Fibroblast of skin of right biceps (primary cell): ENCODE measurements around the gene NBDY.

Source experiments
- DNase-seq: peaks from one replicate; pipeline ENCODE4 v3.0.0-alpha.2; 2013

Gene NBDY

DNA sequence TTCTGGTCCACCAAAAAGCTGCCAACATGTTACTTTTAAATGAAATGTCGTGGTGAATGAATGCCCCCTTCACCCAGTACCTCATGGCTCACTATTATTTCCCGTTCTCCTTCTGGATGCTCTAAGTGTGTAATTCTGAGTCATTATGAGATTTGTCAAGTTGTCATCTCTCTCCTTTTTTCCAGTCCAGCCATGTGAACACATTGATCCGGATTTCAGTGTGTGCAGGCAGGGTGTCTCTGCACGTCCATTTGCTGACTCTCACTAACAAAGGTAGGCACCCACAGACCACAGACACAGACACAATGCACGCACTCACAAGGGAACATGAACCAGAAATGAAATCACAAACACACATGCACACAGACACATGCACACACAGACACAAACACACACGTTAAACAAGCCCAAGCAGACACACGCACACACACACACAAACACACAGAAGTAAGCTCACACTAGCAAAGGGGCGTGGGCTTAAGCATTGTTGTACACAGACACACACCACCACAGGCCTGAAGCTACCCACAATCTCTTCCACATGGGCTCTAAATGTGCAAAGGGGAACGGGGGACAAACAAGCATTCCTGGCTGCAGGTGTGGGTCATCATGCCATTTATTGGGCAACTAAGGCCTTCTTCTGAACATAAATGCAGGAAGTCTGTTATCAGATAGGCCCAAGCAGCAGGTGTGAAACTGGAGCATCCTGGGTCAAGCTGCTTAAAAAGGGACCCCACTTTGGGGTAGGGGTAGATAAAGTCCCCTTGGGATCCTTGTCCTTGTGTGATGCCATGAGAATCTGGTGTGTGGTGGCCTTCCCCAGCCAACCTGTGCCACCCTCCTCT is 58.1 kb downstream of the NBDY start:
- no peak for DNase-seq

DNA sequence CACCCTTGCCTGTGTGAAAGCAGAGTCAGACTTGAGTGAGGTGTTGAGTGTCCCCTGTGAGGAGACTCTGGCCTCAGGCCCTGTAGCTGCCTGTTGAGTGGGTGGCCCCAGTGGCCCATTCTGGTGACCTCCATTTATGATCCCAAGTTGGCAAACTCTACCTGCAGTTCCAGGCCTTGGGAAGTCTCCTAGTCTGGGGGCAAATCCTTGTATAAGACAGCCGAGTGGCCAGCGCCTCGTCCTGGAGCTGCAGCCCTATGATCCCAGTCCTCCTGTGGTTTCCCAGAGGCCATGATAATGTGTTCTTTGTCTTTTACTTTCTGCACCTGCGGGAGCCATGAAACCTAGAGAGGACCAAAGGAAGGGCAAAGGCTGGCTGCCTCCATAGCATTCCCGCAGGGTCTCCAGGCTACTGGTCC is 58.7 kb downstream of the NBDY start:
- no peak for DNase-seq

DNA sequence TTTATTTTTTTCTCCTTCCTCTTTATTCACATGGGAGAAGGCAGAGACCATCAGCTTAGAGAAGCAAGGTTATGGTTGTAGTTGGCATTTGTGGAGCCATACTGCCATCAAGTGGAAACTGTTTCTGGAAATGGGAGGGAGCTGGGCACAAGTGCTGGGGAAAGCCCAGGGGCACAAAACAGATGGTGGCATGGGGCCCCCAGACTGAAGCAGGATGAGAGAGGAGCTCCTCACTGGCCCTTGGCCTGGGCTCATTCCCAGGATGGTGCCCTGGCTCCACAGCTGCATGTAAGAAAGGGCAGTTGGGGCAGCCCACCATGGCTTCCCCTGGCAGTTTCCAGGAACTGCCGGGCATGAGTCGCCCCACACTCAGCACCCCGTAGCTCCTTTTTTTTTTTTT is 59.2 kb downstream of the NBDY start:
- no peak for DNase-seq

GRCh38 chrX:56788717-56789122 is 59.7 kb downstream of the NBDY start:
- no peak for DNase-seq

- DNase-seq, result no peak
Measured at GRCh38 chrX:56789518-56790070, 60.6 kb downstream of the NBDY start.

- no peak for DNase-seq
Measured at GRCh38 chrX:56790778-56791177, 61.7 kb downstream of the NBDY start.

DNA sequence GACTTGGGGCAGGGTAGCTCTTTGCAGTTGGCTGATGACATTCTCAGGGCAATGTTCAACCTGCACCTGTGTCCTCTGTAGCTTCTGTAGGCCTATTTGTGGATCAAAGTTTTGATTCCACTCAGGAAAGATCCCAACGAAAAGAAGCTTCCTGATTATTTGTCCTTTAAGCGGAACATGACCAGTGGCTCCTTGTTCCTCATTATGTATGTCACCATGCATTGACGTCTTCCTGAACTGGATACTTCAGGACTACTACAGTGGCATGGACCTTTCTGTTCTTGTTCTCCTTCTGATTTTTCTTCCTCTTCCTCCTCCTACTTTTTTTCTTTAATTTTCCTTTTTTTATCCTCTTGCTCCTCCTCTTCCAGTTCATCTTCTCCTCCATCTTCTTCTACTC is 62.4 kb downstream of the NBDY start:
- no peak for DNase-seq

GRCh38 chrX:56792270-56793111 is 63.4 kb downstream of the NBDY start:
- no peak for DNase-seq

- DNase-seq, result no peak
Measured at GRCh38 chrX:56793112-56793430, 64.0 kb downstream of the NBDY start.

GRCh38 chrX:56793521-56794320 is 64.7 kb downstream of the NBDY start:
- no peak for DNase-seq

DNA sequence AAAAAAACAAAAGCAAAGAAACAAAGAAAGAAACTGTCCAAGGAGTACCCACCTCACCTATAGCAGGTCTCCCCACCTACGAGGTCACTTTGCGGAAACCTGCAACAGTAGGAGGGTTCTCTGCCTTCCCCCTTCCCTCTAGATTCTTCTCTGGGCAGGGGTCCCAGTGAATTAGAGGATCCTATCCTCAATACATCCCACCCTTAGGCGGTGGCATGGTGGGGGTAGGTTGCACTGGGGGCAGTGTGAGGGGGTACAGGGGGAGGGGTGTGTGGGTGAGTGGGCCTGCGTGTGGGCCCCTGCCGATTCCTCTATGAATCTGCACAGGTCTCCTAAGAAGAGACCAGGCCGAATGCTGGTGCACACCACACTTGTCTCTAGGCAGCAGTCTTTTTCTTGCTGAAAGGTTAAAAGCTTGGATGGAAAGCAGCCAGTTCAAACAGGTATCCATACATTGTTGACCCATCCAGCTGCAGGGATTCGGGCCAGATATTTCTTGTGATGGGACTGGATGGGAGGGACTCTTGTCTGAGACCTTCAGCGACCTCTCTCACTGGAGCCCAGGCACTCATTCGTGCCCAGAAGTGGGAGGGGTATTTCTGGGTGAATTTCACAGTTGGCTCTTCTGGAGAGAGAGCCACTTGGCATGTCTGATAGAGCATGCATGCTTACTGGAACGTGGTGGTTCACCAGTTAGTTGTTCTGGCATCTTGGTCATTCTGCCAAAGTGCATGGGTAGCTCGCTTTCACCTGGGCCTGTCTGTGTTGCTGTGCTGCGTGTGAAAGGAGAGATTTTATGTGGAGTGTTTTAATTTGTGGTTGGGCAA is 65.6 kb downstream of the NBDY start:
- no peak for DNase-seq

GRCh38 chrX:56795309-56795868 is 66.3 kb downstream of the NBDY start:
- DNase-seq, result no peak

DNA sequence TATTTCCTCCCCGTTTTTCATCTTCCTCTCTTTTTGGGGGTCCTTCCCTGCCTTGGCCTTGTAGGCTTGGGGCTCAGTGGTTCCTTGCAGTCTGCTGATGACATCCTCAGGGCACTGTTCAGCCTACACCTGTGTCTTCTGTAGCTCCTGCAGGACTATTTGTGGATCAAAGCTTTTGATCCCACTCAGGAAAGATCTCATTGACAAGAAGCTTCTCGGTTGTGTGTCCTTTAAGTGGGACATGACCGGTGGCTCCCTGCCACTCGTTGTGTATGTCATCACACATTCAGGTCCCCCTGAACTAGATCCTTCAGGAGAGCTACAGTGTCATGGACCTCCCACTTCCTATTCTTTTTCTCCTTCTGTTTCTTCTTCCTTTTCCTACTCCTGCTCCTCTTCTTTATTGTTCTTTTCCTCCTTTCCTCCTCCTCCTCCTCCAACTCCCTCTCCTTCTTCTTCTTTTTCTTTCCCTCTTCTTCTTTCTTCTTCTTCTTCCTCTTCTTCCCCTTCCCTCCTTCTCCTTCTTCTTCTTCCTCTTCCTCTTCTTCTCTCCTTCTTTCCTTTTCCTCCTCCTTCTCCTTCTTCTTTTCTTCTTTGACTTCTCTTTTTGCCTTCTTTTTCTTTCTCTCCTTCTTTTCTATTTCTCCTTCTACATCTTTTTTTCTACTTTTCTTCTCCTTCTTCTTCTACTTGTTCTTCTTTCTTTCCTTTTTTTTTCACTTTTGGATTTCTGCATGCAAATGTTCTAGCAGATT is 67.8 kb downstream of the NBDY start:
- DNase-seq, result no peak

DNA sequence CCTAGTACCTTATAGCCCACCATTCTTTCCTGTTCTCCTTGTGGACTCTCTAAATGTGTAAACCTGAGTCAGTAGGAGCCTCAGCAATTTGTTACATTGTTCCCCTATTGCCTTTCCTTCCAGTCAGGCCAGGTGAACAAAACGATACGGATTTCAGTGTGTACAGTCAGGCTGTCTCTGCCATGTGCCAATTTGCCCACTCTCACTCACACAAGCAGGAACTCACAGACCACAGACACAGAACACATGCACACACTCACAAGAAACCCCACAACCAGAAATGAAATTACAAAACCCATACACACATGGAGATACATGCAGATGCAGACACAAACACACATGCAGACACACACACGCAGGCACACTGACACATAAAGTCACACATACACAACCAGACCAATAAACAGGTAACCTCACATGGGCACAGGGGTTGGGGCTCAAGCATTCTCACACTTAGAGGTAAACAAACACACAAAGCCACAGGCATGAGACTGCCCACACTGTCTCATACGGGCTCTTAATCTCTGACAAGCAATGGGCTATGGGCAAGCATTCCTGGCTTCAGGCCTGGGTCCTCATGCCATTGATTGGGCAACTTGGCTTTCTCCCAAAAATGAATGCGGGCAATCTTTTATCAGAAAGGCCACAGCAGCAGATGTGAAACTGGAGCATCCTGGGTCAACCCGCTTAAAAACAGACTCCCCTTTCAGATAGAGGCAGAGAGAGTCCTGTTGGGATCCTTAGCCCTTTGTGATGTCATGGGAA is 68.7 kb downstream of the NBDY start:
- no peak for DNase-seq

DNA sequence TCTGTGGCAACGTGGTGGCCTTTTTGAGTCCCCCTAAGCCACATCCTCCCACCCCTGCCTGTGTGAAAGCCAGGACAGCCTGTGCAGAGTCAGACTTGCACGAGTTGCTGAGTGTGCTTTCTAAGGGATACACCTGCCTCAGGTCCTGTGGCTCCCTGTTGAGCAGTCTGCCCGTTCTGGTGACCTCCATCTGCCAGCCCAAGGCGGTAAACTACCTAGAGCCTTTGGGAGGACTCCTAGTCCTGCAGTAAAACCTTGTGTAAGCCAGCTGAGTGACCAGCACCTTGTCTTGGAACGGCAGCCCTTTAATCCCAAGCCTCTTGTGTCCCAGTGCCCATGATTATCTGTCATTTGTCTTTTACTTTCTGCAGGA is 69.3 kb downstream of the NBDY start:
- DNase-seq, result no peak

DNA sequence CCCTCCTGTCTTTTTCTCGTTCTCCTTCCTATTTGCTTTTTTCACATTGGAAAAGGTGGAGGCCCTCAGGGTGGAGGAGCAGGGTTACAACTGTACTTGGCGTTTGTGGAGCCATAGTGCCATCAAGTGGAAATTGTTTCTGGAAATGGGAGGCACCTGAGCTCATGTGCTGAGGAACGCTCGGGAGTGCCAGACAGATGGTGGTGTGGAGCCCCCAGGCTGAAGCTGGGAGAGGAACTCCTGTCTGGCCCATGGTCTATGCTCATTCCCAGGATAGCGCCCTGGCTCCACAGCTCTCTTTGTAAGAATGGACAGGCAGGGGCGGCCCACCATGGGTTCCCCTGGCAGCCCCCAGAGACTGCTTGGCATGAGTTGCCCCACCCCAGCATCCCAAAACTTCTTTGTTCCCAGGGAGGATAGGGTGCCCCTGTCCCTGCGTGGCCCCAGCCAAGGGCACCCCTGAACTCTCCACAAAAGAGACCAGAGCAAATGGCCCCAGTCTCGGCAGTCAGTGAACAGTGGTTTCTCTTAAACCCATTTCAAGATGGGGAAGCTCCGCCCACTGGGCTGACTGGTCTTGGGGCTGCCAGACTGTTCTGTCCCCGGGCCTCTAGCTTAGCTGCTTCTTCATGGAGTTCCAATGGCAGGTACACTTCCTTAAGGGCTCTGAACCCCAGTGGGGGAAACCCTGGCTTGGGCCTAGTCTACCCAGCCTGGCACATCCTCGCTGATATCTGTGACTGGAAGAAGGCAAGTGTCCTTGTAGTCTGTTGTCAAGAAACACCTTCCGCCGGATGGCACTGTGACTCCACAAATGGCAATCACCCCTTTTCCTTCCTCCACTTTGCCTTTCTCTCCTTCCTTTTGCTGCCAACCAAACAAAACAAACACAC is 70.1 kb downstream of the NBDY start:
- no peak for DNase-seq

GRCh38 chrX:56800307-56800706 is 71.3 kb downstream of the NBDY start:
- no peak for DNase-seq

GRCh38 chrX:56800801-56801200 is 71.8 kb downstream of the NBDY start:
- DNase-seq, result no peak

GRCh38 chrX:56802428-56802827 is 73.4 kb downstream of the NBDY start:
- no peak for DNase-seq
